Mononuclear cell (primary cell): ENCODE results near the gene TMEM184A. TPM values are rescaled to one million over a fixed set of nuclear protein-coding genes. Genes with fewer than 3 reads are reported as not detected.

ENCODE experiments used
- H3K27me3 ChIP-seq: 2 replicates; pipeline ENCODE4 v1.6.0; 2011; ENCODE audit warnings: low read length, control low read depth; ENCODE audit not compliant: insufficient read depth
- H3K4me1 ChIP-seq: 2 replicates; pipeline ENCODE4 v1.5.1; 2011; ENCODE audit warnings: mild to moderate bottlenecking, low read length, control low read depth; ENCODE audit not compliant: insufficient read depth
- H3K4me3 ChIP-seq: 2 replicates; pipeline ENCODE4 v1.5.1; 2011; ENCODE audit warnings: mild to moderate bottlenecking, low read length, moderate library complexity
- H3K9me3 ChIP-seq: 2 replicates; pipeline ENCODE4 v1.5.1; 2011; ENCODE audit warnings: low read depth, mild to moderate bottlenecking, control low read depth, low read length
- total RNA-seq: library from RNA; depleted of rRNA; stranded (reverse); fragments of >200 nt; gene quantifications from one replicate; pipeline ENCODE4 v1.2.3, GENCODE V29; 2012

The TMEM184A gene
- total RNA-seq, 1 donor: not detected

DNA sequence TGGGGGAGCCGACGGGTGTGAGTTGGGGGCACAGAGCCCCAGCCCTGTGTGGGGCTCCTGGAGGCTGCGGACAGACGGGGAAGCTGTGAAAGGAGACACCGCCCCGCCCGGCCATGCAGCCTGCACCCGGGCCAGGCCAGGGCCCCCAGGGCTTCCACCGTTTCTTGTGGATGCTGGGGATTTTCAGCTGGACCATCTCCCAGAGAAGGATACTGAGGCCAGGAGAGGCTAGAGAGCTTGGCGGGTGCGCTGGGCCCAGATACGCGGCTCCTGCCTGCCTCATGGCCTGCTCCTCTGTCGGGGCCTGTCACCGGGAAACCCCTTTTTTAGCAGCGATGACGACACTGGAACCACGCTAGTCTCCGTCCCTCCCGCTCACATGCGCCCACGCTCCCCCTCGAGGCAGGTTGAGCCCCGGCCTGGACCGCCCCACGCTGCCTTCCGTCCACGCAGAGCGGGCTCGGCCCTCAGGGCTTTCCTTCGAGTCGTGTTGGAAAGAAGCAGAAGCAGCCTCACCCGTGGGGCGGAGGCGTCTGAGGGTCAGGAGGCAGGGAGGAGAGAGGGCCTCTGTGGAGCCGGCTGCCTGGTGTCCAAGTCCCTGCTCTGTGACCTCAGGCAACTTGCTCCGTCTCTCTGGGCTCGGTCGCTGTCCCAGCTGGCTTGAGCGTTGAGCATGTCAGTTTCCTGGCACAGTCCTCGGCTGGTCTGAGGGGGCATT, 11.7 kb downstream of the TMEM184A start:
- no peaks in the 10 kb centered on the region for H3K27me3 ChIP-seq
- H3K4me1 ChIP-seq: no peaks in the 10 kb centered on the region
- H3K4me3 ChIP-seq: no peak overlapping the region
- no peaks in the 10 kb centered on the region for H3K9me3 ChIP-seq

DNA sequence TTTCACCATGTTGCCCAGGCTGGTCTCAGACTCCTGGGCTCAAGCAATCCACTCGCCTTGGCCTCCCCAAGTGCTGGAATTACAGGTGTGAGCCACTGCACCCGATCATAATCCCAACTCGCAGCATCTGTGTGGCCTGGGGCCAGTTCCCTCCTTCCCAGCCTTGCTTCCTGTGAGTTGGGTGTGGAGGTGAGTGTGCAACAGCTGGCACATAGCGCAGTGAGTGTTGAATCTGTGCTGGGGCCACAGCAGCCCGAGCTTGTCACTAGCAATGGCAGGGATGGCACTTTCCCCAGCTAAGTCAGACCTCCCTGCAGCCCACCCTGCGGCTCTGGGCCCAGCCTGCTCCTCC, 12.2 kb downstream of the TMEM184A start:
- no peaks in the 10 kb centered on the region for H3K27me3 ChIP-seq
- H3K4me3 ChIP-seq: no peak overlapping the region
- no peaks in the 10 kb centered on the region for H3K4me1 ChIP-seq
- H3K9me3 ChIP-seq: no peaks in the 10 kb centered on the region

DNA sequence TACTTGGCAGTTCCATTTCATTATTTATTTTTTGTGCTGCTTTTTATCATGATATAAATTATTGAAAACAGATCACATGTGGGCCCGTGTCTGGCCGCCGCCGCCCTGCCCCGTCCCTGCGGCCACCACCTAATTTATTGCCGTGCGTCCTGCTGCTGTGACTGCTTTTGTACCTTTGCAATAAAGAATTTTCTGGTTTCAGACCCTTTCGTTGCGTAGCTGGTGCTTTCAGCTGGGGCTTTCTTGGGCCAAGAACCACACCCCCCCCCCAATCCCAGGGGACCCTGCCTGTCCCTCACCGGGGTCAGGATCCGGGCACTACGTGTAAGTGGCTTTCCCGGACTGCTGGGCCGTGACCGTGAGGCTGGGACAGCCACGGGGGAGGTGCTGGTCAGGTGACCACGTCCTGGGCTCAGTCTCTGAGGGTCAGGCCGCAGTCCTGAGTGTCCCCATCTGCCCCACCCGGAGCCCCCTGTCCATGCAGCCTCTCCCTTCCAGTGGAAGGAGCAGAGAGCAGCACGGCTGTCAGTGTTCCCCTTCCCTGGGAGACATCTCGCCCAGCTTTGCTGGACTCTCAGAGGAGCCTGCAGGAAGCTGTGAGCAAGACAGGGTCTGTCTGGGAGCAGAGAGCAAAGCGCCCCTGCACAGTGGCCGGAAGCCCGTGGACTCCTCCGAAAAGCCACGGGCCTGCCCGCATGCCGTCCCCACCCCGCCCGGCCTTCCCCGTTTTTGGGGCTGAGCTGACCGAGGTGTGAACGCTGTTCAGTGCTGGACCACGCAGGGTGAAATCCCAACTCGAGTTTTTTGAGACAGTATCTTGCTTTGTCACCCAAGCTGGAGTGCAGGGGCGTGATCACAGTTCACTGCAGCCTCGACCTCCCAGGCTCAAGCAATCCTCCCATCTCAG, 12.9 kb downstream of the TMEM184A start:
- H3K4me1 ChIP-seq: no peaks in the 10 kb centered on the region
- H3K4me3 ChIP-seq: no peak overlapping the region
- H3K27me3 ChIP-seq: no peaks in the 10 kb centered on the region
- no peaks in the 10 kb centered on the region for H3K9me3 ChIP-seq

DNA sequence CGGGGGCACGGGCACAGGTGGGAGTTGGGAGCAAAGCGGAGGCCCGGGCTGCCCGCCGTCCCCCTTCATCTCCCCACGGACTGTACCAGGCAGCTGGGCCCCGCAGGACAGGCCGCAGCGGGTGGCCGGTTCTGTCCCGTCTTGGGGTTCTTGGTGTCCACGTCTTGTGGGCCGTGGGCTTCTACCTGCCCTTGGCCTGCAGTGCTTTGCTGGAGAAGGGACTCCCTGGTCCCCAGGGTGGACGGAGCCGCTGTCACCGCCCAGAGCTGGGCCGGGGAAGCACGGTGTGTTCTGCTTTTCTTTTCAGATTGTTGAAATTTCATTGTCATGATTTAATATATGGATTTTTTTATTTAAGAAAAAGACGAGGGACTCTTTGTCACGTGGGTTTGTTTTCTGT, 13.7 kb downstream of the TMEM184A start:
- no peaks in the 10 kb centered on the region for H3K9me3 ChIP-seq
- H3K4me3 ChIP-seq: no peak overlapping the region
- no peaks in the 10 kb centered on the region for H3K27me3 ChIP-seq
- H3K4me1 ChIP-seq: no peaks in the 10 kb centered on the region

DNA sequence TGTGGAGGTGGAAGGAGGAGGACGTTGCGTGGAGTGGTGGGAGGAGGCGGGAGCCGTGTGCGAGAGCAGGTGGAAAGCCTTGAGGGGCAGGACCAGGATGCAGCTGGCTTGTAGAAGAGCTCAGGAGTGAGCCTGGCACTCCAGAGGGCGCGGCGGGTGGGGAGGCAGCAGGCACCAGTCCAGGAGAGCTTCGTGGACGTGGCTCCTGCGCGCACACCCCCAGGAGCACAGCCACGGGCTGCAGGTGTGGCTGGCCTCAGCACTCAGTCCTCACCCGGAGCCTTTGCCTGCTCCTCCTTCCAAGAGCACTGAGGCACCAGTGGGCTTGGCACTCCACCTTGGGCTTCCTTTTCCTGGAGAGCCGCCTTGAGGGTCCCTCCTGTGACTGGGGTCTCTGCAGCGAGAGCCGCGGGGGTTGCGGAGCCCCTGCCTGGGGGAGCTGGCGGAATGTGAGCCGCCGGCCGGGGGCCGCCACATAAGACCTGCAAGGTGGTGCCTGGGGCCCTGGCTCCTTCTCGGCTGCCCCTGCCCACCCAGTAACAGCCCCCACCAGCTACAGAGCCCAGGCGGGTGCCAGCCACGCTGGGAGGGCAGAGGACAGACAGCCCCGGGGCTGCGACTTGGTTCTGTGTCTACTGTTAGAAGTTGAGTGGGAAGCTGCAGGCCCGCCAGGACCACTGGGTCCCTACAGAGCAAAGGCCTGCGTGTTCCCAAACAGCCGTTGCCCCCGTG, 14.4 kb downstream of the TMEM184A start:
- no peaks in the 10 kb centered on the region for H3K4me1 ChIP-seq
- H3K27me3 ChIP-seq: no peaks in the 10 kb centered on the region
- H3K9me3 ChIP-seq: no peaks in the 10 kb centered on the region
- H3K4me3 ChIP-seq: no peak overlapping the region

DNA sequence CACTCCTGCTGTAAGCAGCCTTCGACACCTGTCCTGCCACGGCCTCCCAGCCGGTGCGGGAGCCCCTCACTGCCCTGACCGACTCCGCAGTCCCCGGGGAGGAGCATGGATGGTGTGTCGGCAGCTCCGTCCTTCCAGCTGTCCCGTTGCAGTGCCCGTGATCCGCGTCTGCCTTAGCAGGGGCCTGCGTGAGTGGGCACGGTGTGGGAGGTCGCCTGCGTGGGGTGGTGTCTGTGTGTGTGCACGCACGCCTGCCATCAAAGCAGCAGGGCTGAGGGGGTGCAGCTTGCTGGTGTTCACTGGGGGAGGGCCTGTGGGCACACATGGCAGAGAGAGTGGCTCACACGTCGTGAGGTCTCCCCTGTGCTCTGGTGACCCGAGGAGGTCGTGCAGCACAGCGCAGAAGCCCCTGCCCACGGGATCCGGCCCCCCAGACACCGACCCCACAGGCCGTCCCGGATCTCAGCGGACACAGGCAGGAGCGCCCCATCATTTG, 15.2 kb downstream of the TMEM184A start:
- H3K4me3 ChIP-seq: no peak overlapping the region
- H3K27me3 ChIP-seq: no peaks in the 10 kb centered on the region
- no peaks in the 10 kb centered on the region for H3K9me3 ChIP-seq
- no peaks in the 10 kb centered on the region for H3K4me1 ChIP-seq

DNA sequence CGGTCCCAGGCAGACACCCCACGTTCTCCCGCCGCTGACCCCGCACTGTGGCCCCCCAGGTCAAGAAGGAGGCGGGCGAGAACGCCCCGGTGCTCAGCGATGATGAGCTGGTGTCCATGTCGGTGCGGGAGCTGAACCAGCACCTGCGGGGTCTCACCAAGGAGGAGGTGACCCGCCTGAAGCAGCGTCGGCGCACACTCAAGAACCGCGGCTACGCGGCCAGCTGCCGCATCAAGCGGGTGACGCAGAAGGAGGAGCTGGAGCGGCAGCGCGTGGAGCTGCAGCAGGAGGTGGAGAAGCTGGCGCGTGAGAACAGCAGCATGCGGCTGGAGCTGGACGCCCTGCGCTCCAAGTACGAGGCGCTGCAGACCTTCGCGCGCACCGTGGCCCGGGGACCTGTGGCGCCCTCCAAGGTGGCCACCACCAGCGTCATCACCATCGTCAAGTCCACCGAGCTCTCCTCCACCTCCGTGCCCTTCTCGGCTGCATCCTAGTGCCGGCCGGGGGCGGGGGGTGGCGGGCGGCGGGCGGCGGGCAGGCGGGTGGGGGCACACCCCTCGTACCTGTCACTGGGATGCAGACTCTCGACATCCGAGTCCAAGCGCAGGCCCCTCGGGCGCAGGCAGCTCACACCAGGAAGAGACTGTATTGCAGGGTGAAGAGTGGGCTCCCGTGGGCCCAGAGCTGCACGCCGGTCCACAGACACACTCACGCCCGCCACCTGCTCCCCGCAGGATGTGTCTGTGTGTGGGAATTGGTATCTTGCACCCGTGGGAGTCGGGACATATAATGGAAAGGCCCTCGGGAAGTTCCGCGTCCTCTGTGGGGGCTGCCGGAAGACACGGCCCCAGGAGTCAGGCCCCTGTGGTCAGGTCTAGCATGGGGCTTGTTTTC, 15.9 kb downstream of the TMEM184A start:
- Histone ChIP-seq H3K9me3 (no peaks in the 10 kb centered on the region), H3K4me3 (no peak overlapping the region), H3K27me3 (no peaks in the 10 kb centered on the region), H3K4me1 (no peaks in the 10 kb centered on the region)

DNA sequence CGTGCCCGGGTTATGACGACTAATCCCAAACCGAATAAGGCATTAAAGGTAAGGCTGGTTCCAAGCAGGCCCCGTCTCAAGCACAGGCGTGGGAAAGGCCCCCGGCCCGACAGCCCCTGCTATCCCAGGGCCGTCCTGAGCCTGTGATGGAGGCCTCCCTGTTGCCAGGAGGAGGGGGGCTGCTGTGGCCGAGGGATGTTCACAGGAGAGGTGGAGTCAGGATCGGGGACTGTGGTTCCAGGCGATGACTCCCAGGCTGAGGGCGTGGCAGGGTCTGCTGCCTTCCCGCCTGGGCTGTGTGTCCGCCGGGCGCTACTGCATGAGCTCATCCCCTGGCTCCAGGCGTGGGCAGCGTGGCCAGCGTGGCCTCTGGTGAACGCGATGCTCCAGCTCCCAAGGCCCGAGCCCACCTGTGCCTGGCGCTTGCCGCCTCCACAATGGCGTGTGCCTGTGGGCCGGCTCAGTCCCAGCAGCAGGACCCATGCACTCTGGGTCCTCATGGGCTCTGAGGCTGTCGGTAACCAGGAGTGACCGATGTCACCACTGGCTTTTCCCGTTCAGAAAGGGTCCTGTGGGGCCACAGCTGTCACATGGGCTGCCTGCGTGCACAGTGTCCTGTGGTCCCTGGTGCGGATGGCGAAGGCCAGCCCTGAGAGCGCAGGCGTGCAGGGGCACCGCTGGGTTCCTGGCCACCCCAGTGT, 16.7 kb downstream of the TMEM184A start:
- Histone ChIP-seq H3K27me3 (no peaks in the 10 kb centered on the region), H3K9me3 (no peaks in the 10 kb centered on the region), H3K4me3 (no peak overlapping the region), H3K4me1 (peaks cover 2% of the 10 kb centered on the region)

DNA sequence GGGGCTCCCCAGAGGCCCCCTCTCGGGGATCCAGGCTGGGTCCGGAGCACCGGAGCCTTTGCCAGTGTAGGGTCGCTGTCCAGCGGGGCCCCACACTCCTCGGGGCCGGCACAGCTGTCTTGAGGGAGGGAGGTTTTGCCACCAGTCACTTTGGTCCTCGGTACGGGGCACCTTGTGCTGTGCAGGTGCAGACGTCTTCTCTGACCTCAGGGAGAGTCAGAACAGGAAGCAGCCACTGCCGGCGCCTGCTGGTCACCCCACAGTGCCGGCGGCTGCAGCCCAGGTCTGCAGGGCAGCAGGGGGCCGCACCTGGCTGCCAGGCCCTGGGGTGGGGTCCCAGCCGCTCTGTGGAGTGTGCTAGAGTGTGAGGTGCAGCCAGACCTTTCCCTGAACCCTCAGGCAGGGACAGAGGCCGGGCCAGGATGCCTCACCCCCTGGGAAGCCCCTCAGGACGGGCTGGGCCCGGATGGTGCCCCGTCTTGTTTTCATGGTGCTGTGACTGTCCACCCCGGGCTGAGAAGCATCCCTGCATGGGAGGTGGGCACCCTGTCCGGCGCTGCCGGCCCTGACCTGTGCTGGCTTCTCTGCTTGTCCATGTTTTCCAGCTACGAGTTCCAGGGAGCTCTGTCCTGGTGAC, 17.3 kb downstream of the TMEM184A start:
- H3K4me1 ChIP-seq: peaks cover 9% of the 10 kb centered on the region
- H3K9me3 ChIP-seq: no peaks in the 10 kb centered on the region
- no peak overlapping the region for H3K4me3 ChIP-seq
- H3K27me3 ChIP-seq: no peaks in the 10 kb centered on the region

DNA sequence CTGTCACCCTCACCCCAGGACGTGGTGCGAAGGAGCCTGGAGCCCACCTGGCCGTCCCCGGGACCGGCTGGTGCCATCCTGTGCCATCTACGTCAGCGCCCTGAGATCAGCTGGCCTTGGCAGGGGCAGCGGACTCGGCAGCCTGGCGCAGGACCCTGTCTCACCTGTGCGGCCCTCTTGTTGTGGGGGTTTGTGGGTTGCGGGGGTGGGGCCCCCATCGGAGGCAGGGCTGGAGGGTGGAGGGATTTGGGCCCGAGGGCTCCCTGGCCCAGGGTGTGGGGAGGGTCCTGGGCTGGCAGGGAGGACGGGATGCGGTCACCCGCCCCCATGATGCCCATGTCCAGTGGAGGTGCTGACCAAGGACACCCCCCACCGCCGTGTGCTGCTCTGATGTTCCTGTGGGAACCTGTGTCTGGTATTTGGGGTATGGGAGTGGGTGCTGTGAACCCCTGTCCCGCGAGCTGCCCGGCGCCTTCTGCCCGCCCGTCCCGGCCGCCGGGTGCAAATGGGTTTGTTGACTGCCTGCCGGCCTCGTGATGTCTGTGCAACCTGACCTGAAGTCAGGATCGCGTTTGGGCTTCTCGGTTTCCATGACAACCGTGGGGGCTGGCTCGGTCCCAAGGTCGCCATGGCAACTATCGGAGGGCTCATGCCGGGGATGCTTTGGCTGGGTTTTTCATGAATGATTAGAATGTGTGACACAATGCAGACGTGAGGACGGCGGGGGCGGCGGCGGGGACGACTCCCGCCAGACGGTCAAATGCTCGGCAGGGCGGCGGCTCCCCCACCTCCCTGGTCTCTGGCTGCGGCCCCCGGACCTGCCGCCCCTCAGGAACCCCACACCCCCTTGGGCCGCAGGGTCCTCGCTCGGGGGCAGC, 18.2 kb downstream of the TMEM184A start:
- Histone ChIP-seq H3K9me3 (no peaks in the 10 kb centered on the region), H3K4me1 (peaks cover 18% of the 10 kb centered on the region)

DNA sequence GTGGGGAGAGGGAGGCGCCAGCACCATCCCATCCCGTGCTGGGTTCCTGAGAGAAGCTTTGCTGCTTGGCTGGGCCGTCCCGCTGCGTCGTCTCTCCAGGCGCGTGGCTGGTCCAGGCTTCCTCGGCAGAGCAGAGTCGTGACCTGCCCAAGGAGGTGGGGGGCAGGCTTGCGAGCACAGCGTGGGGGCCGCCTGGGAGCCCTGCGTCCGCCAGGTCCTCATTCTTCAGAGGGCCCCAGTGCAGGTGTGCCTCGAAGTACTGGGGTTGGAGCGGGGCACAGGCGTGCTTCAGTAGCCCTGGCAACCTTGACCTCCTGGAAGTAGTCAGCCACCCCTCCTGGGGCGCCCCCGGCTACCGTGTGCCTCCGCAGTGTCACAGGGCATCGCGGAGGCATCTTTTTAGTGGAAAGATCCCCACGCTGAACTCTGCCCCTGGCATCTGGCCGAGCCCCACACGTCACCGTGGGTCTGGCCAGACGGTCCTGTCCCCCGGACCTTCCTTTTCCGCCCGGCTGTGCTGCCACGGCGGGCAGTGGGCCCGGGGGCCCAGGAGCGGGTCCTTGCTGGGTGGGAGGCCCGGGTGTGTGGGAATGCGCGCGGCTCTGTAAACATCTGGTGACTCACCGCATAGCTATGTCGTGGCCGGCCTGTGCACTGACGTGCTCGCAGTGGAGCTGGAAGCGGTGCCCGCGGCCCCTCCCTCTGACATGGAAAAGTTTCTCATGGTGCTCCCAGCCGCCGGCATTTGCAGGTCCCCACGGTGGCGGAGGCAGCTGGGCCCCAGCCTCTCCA, 19.1 kb downstream of the TMEM184A start:
- Histone ChIP-seq H3K9me3 (no peaks in the 10 kb centered on the region), H3K4me1 (peaks cover 26% of the 10 kb centered on the region), H3K27me3 (no peaks in the 10 kb centered on the region), H3K4me3 (no peak overlapping the region)

More for the DNA sequence above, 18.2 kb downstream of the TMEM184A start:
- Histone ChIP-seq H3K27me3 (no peaks in the 10 kb centered on the region), H3K4me3 (no peak overlapping the region)

DNA sequence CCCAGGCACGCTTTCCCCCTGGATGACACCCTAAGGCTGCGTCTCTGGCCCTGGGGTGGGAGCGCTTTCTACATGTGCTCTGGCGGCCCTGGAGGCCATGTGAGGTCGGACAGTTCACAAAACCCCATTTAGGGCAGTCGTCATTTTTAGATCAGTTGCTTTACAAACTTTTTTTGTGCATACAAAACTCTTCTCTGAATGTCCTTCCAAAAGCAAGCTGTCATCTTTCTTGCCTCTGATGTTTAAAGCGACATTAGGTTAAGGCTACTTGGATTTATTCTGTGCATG, 19.6 kb downstream of the TMEM184A start:
- H3K4me1 ChIP-seq: peaks cover 32% of the 10 kb centered on the region
- no peak overlapping the region for H3K4me3 ChIP-seq
- no peaks in the 10 kb centered on the region for H3K27me3 ChIP-seq
- no peaks in the 10 kb centered on the region for H3K9me3 ChIP-seq
